Breast epithelium (tissue), 3 donors: Measurements from ENCODE around the gene TAAR1.

Source experiments
- CTCF ChIP-seq, 3 donors: fragments of 450-650 bp; IDR thresholded peaks; one replicate each; pipeline ENCODE4 v1.5.1; 2016 to 2017; ENCODE audit warnings: antibody characterized with exemption in 3 of 3, mild to moderate bottlenecking in 3 of 3, moderate library complexity in 3 of 3
- POLR2A ChIP-seq: fragments of 450-650 bp; IDR thresholded peaks from one replicate; pipeline ENCODE4 v1.6.1; 2016; ENCODE audit warnings: antibody characterized with exemption, mild to moderate bottlenecking, moderate library complexity
- POLR2AphosphoS5 ChIP-seq, 3 donors: sonication (generic); formaldehyde crosslinking; IDR thresholded peaks; one replicate each; pipeline ENCODE4 v1.6.1; 2017; ENCODE audit warnings: antibody characterized with exemption in 3 of 3

GRCh38 chr6:132675002-132675401 is 16.0 kb upstream of the TAAR1 start:
- TF ChIP-seq POLR2A (no peak), CTCF (IDR thresholded peaks at IDR 0.05) (no peak), POLR2AphosphoS5 (IDR thresholded peaks at IDR 0.05) (no peak)
